Measurements from ENCODE around the gene VIT. TPM values are rescaled to one million over a fixed set of nuclear protein-coding genes. Genes with fewer than 3 reads are reported as not detected.

The VIT gene
- total and polyA plus RNA-seq, 10 donors, result 0.05 to 0.74 (median 0.38) TPM; not detected in 6

GRCh38 chr2:36741188-36741837 is 44.8 kb downstream of the VIT start:
- Histone ChIP-seq H3K9me3 (peaks cover 0 to 5% (median 0%) of the 10 kb centered on the region in 8 donors), H3K4me3 (no peak overlapping the region), H3K27ac (no peak overlapping the region), H3K36me3 (no peaks in the 10 kb centered on the region), H3K27me3 (replicated peaks in 1 of 7) (peaks cover 0 to 9% (median 0%) of the 10 kb centered on the region in 7 donors), H3K4me1 (peaks cover 0 to 5% (median 0%) of the 10 kb centered on the region in 6 donors)
- DNase-seq, result no peak
- intact Hi-C loops (cut with DNase I; ENCODE audit: low total_unique reads), result no loop called here
- TF ChIP-seq POLR2A (IDR thresholded peaks at IDR 0.05), result no peak
- no peak for TF ChIP-seq POLR2AphosphoS5 (IDR thresholded peaks at IDR 0.05)
- TF ChIP-seq CTCF (IDR thresholded peaks at IDR 0.05 in 8 of 11, conservative IDR thresholded peaks at IDR 0.05 in 3 of 11), result no peak
- WGBS, 5 donors, result 24 to 34% (median 27%) methylated on average over 5 of the region's 5 CpGs

- Histone ChIP-seq H3K9me3 (peaks cover 0 to 5% (median 0%) of the 10 kb centered on the region in 8 donors), H3K27ac (no peak overlapping the region), H3K4me1 (peaks cover 0 to 5% (median 0%) of the 10 kb centered on the region in 6 donors), H3K36me3 (no peaks in the 10 kb centered on the region), H3K4me3 (no peak overlapping the region), H3K27me3 (replicated peaks in 1 of 7) (peaks cover 0 to 15% (median 0%) of the 10 kb centered on the region in 7 donors)
- no peak for TF ChIP-seq POLR2A (IDR thresholded peaks at IDR 0.05)
- intact Hi-C loops (cut with DNase I; ENCODE audit: low total_unique reads), result no loop called here
- 79 to 91% (median 88%) methylated on average over 2 of the region's 2 CpGs for WGBS, 5 donors
- DNase-seq, result no peak
Observed at GRCh38 chr2:36743954-36744353, 47.4 kb downstream of the VIT start.

- DNase-seq, result no peak
- H3K27ac ChIP-seq, result no peak overlapping the region
- intact Hi-C loops (cut with DNase I; ENCODE audit: low total_unique reads), result no loop called here
- no peaks in the 10 kb centered on the region for H3K36me3 ChIP-seq
- peaks cover 0 to 5% (median 0%) of the 10 kb centered on the region in 8 donors for H3K9me3 ChIP-seq
- H3K4me1 ChIP-seq, result no peaks in the 10 kb centered on the region
- no peak overlapping the region for H3K4me3 ChIP-seq
- peaks cover 0 to 34% (median 0%) of the 10 kb centered on the region in 7 donors for H3K27me3 ChIP-seq (replicated peaks in 1 of 7)
- WGBS, 5 donors, result 83 to 98% (median 93%) methylated on average over 1 of the region's 1 CpG
- no peak for TF ChIP-seq CTCF (IDR thresholded peaks at IDR 0.05 in 8 of 11, conservative IDR thresholded peaks at IDR 0.05 in 3 of 11)
- no peak for TF ChIP-seq POLR2A (IDR thresholded peaks at IDR 0.05)
- no peak for TF ChIP-seq POLR2AphosphoS5 (IDR thresholded peaks at IDR 0.05)
Observed at GRCh38 chr2:36748166-36748565, 51.7 kb downstream of the VIT start.

- Histone ChIP-seq H3K4me1 (no peaks in the 10 kb centered on the region), H3K4me3 (no peak overlapping the region), H3K9me3 (no peaks in the 10 kb centered on the region), H3K27ac (no peak overlapping the region), H3K27me3 (replicated peaks in 1 of 7) (peaks cover 0 to 34% (median 0%) of the 10 kb centered on the region in 7 donors), H3K36me3 (no peaks in the 10 kb centered on the region)
- DNase-seq, result no peak
- intact Hi-C loops (cut with DNase I; ENCODE audit: low total_unique reads), result no loop called here
- TF ChIP-seq POLR2AphosphoS5 (IDR thresholded peaks at IDR 0.05) (no peak), CTCF (IDR thresholded peaks at IDR 0.05 in 8 of 11, conservative IDR thresholded peaks at IDR 0.05 in 3 of 11) (no peak), POLR2A (IDR thresholded peaks at IDR 0.05) (no peak)
- WGBS, 5 donors, result 82 to 89% (median 86%) methylated on average over 5 of the region's 5 CpGs
Observed at GRCh38 chr2:36750101-36750500, 53.6 kb downstream of the VIT start.

All from spleen (tissue), 11 donors.